ENCODE data around the gene MVB12B.

GRCh38 chr9:126393876-126394275, 67.2 kb downstream of the MVB12B start:
- TF ChIP-seq POLR2AphosphoS5 (IDR thresholded peaks at IDR 0.05; ENCODE audit: low read depth, low read length) (no peak), FOXP2 (optimal IDR thresholded peaks at IDR 0.05; ENCODE audit: borderline replicate concordance, extremely low read depth, extremely low read length, insufficient read depth) (no peak), TAF1 (IDR thresholded peaks at IDR 0.05; ENCODE audit: borderline replicate concordance, insufficient read depth, low read length) (no peak), SIN3A (IDR thresholded peaks at IDR 0.05; ENCODE audit: borderline replicate concordance, insufficient read depth, low read length) (no peak)
- TF ChIP-seq, protein P1, sequence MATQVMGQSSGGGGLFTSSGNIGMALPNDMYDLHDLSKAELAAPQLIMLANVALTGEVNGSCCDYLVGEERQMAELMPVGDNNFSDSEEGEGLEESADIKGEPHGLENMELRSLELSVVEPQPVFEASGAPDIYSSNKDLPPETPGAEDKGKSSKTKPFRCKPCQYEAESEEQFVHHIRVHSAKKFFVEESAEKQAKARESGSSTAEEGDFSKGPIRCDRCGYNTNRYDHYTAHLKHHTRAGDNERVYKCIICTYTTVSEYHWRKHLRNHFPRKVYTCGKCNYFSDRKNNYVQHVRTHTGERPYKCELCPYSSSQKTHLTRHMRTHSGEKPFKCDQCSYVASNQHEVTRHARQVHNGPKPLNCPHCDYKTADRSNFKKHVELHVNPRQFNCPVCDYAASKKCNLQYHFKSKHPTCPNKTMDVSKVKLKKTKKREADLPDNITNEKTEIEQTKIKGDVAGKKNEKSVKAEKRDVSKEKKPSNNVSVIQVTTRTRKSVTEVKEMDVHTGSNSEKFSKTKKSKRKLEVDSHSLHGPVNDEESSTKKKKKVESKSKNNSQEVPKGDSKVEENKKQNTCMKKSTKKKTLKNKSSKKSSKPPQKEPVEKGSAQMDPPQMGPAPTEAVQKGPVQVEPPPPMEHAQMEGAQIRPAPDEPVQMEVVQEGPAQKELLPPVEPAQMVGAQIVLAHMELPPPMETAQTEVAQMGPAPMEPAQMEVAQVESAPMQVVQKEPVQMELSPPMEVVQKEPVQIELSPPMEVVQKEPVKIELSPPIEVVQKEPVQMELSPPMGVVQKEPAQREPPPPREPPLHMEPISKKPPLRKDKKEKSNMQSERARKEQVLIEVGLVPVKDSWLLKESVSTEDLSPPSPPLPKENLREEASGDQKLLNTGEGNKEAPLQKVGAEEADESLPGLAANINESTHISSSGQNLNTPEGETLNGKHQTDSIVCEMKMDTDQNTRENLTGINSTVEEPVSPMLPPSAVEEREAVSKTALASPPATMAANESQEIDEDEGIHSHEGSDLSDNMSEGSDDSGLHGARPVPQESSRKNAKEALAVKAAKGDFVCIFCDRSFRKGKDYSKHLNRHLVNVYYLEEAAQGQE (IDR thresholded peaks at IDR 0.05; ENCODE audit: insufficient read depth in 1 of 2, low read depth in 2 of 2, low read length in 2 of 2), result no peak

Data from PFSK-1 (cell line).